HepG2 (cell line): ENCODE data around the gene TASP1. TPM values are rescaled to one million over a fixed set of nuclear protein-coding genes. Genes with fewer than 3 reads are reported as not detected.

Source experiments
- CEBPB ChIP-seq: IDR thresholded peaks from 2 replicates; pipeline ENCODE4 v1.6.1; 2011; ENCODE audit warnings: low read depth, low read length, improper control_type of control experiment, borderline replicate concordance
- CERS6 ChIP-seq: sonication (generic); formaldehyde crosslinking; IDR thresholded peaks from 2 replicates; pipeline ENCODE4 v1.5.0; 2020; ENCODE audit warnings: missing genetic modification reagents
- CHD2 ChIP-seq: IDR thresholded peaks from 2 replicates; pipeline ENCODE4 v1.6.1; 2011; ENCODE audit warnings: low read depth, low read length, improper control_type of control experiment
- HCFC1 ChIP-seq: fragments of 150-350 bp; IDR thresholded peaks from 2 replicates; pipeline ENCODE4 v1.6.1; 2014; ENCODE audit warnings: low read depth, low read length
- HNRNPK ChIP-seq: fragments of 200-400 bp; formaldehyde crosslinking; IDR thresholded peaks from 2 replicates; pipeline ENCODE4 v1.6.1; 2018; ENCODE audit warnings: low read length, low read depth, moderate library complexity, mild to moderate bottlenecking; ENCODE audit not compliant: poor library complexity, severe bottlenecking
- PAXIP1 ChIP-seq: sonication (generic); formaldehyde crosslinking; conservative IDR thresholded peaks from 2 replicates; pipeline ENCODE4 v1.4.0; 2020; ENCODE audit warnings: mild to moderate bottlenecking, missing genetic modification reagents, moderate library complexity
- PITX1 ChIP-seq: sonication (generic); formaldehyde crosslinking; IDR thresholded peaks from 2 replicates; pipeline ENCODE4 v1.5.1; 2020; ENCODE audit warnings: mild to moderate bottlenecking, missing genetic modification reagents
- TBL1XR1 ChIP-seq: fragments of 150-350 bp; IDR thresholded peaks from 2 replicates; pipeline ENCODE4 v1.6.1; 2014; ENCODE audit warnings: borderline replicate concordance, low read length; ENCODE audit not compliant: partially characterized antibody
- TEAD2 ChIP-seq: sonication (generic); formaldehyde crosslinking; IDR thresholded peaks from 2 replicates; pipeline ENCODE4 v1.9.0; 2021; ENCODE audit warnings: missing genetic modification reagents
- UBTF ChIP-seq: sonication (generic); formaldehyde crosslinking; IDR thresholded peaks from 2 replicates; pipeline ENCODE4 v1.4.0; 2020; ENCODE audit warnings: mild to moderate bottlenecking, missing genetic modification reagents
- YEATS4 ChIP-seq: sonication (generic); formaldehyde crosslinking; IDR thresholded peaks from 2 replicates; pipeline ENCODE4 v1.4.0; 2020; ENCODE audit warnings: missing genetic modification reagents, borderline replicate concordance
- ZBTB21 ChIP-seq: sonication (generic); formaldehyde crosslinking; IDR thresholded peaks from 2 replicates; pipeline ENCODE4 v1.4.0; 2020; ENCODE audit warnings: missing genetic modification reagents
- ZHX1 ChIP-seq: sonication (generic); formaldehyde crosslinking; IDR thresholded peaks from 2 replicates; pipeline ENCODE4 v1.8.1; 2022; ENCODE audit warnings: low read depth, mild to moderate bottlenecking, missing genetic modification reagents
- ZNF3 ChIP-seq: IDR thresholded peaks from 2 replicates; pipeline ENCODE4 v1.7.0; 2017; ENCODE audit warnings: inconsistent platforms
- polyA plus RNA-seq, 8 experiments: library from polyadenylated mRNA; depleted of rRNA in 3 of 8; stranded (reverse) in 7 of 8; unstranded in 1 of 8; fragments of >200 nt; fragmentation: Illumina TruSeq in 4 of 8; extraction: Trizol in 4 of 8; gene quantifications; 2 replicates each; pipeline versions ENCODE4 v1.2.1 to v1.2.3, GENCODE V29; 2011 to 2016; ENCODE audit warnings: low read depth in 4 of 8, missing spikeins in 1 of 8, mixed read lengths in 1 of 8; ENCODE audit not compliant: insufficient read depth in 1 of 8
- total RNA-seq, 5 experiments: library from RNA; depleted of rRNA; stranded (reverse); fragments of >200 nt; fragmentation: Illumina TruSeq; extraction: Trizol; gene quantifications; 2 replicates each; pipeline ENCODE4 v1.2.3, GENCODE V29; 2016; ENCODE audit warnings: low read depth in 1 of 5
- TF ChIP-seq, protein P1 (sequence below): sonication (generic); formaldehyde crosslinking; IDR thresholded peaks from 2 replicates; pipeline ENCODE4 v1.4.0; 2020; ENCODE audit warnings: mild to moderate bottlenecking, missing genetic modification reagents
- TF ChIP-seq, protein P2 (sequence below): sonication (generic); formaldehyde crosslinking; conservative IDR thresholded peaks from 2 replicates; pipeline ENCODE4 v1.4.0; 2020; ENCODE audit warnings: missing genetic modification reagents

Gene TASP1
- total and polyA plus RNA-seq, 2 of the 13 experiments (the other 11 are each of a cell fraction or from before 2014, with no cell fraction given), result 10.0 to 25.2 TPM

GRCh38 chr20:13422637-13423036 is 216.1 kb downstream of the TASP1 start (continued):
- TF ChIP-seq UBTF (CRISPR knock-in tag), result no peak
- TF ChIP-seq, protein P1, sequence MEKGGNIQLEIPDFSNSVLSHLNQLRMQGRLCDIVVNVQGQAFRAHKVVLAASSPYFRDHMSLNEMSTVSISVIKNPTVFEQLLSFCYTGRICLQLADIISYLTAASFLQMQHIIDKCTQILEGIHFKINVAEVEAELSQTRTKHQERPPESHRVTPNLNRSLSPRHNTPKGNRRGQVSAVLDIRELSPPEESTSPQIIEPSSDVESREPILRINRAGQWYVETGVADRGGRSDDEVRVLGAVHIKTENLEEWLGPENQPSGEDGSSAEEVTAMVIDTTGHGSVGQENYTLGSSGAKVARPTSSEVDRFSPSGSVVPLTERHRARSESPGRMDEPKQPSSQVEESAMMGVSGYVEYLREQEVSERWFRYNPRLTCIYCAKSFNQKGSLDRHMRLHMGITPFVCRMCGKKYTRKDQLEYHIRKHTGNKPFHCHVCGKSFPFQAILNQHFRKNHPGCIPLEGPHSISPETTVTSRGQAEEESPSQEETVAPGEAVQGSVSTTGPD (CRISPR knock-in tag), result no peak
- TF ChIP-seq ZHX1 (CRISPR knock-in tag), result no peak
- no peak for TF ChIP-seq CHD2
- TF ChIP-seq YEATS4 (CRISPR knock-in tag), result no peak
- TF ChIP-seq, protein P2, sequence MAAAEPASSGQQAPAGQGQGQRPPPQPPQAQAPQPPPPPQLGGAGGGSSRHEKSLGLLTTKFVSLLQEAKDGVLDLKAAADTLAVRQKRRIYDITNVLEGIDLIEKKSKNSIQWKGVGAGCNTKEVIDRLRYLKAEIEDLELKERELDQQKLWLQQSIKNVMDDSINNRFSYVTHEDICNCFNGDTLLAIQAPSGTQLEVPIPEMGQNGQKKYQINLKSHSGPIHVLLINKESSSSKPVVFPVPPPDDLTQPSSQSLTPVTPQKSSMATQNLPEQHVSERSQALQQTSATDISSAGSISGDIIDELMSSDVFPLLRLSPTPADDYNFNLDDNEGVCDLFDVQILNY (CRISPR knock-in tag), result no peak
- no peak for TF ChIP-seq ZBTB21 (CRISPR knock-in tag)
- no peak for TF ChIP-seq PITX1 (CRISPR knock-in tag)
- TF ChIP-seq PAXIP1 (CRISPR knock-in tag), result peak; percentile 31; the same call in 1 of the 2 replicates
- no peak for TF ChIP-seq CEBPB
- no peak for TF ChIP-seq HNRNPK
- no peak for TF ChIP-seq TEAD2 (CRISPR knock-in tag)
- no peak for TF ChIP-seq CERS6 (CRISPR knock-in tag)
- TF ChIP-seq TBL1XR1, result no peak
- TF ChIP-seq ZNF3, result peak; percentile 86; the same call in 1 of the 2 replicates
- TF ChIP-seq HCFC1, result no peak
